GM13977 (cell line): ENCODE measurements around the gene S100A6.
A peak's percentile ranks its signal among the peaks of the same experiment; 100 is the strongest.
"Not testable (repeated sequence)": the region's sequence is repeated elsewhere in the genome, so short reads cannot be mapped to it uniquely, and the experiment has no call there.

Experiments
- DNase-seq: peaks from one replicate; pipeline ENCODE4 v3.0.0; 2012; ENCODE audit warnings: low spot score
- CTCF ChIP-seq: IDR thresholded peaks from 2 replicates; pipeline ENCODE4 v1.5.1; 2012; ENCODE audit warnings: mild to moderate bottlenecking, control low read depth; ENCODE audit not compliant: insufficient read depth; ENCODE audit errors: extremely low read depth, missing control alignments
- in situ Hi-C: fragments of 300-500 bp; cut with MboI; formaldehyde crosslinking; loops from one replicate; pipeline ENCODE4 v1.12.0; 2022; ENCODE audit warnings: low sequenced_read_pairs, low pct_unique_long_range_greater_than_20kb, mixed read lengths, inconsistent platforms; ENCODE audit not compliant: unreplicated experiment

Gene S100A6

GRCh38 chr1:153535242-153536011 lies at the start of gene S100A6:
Gene S100A6, minus strand, starts transcription at chr1:153535991. Its CDS starts 652 bp downstream, at chr1:153535339.
- TF ChIP-seq CTCF: no peak
- peak; percentile 57 for DNase-seq
- in situ Hi-C loops: no loop called here

- TF ChIP-seq CTCF: no peak
- in situ Hi-C loops: no loop called here
- DNase-seq: no peak
Observed at GRCh38 chr1:153585006-153585405, 49.2 kb upstream of the S100A6 start.

GRCh38 chr1:153583976-153584375 lies 48.2 kb upstream of the S100A6 start:
- no peak for TF ChIP-seq CTCF
- no peak for DNase-seq
- in situ Hi-C loops: no loop called here

GRCh38 chr1:153583514-153583913 lies 47.7 kb upstream of the S100A6 start:
- in situ Hi-C loops, DNase-seq: not testable (repeated sequence)

- DNase-seq, in situ Hi-C loops: not testable (repeated sequence)
Observed at GRCh38 chr1:153582836-153583235, 47.0 kb upstream of the S100A6 start.

- in situ Hi-C loops: no loop called here
- TF ChIP-seq CTCF: no peak
- no peak for DNase-seq
Observed at GRCh38 chr1:153578936-153579335, 43.1 kb upstream of the S100A6 start.

GRCh38 chr1:153578490-153578889 lies 42.7 kb upstream of the S100A6 start:
- TF ChIP-seq CTCF: no peak
- in situ Hi-C loops: no loop called here
- no peak for DNase-seq
